Fibroblast of lung (primary cell): ENCODE results near the gene SLX4. TPM values are rescaled to one million over a fixed set of nuclear protein-coding genes. Genes with fewer than 3 reads are reported as not detected.

Source experiments
- DNase-seq, 2 donors: peaks; one replicate each; pipeline versions ENCODE4 v3.0.0 to v3.0.0-alpha.2; 2010; ENCODE audit warnings: low read depth in 2 of 2
- H2AFZ ChIP-seq: 2 replicates; pipeline ENCODE4 v1.5.1; 2012; ENCODE audit warnings: low read length, control low read depth, inconsistent platforms
- H3K27ac ChIP-seq: 2 replicates; pipeline ENCODE4 v1.5.1; 2011; ENCODE audit warnings: low read length, control low read depth; ENCODE audit not compliant: insufficient read depth
- H3K27me3 ChIP-seq: 2 replicates; pipeline ENCODE4 v1.5.1; 2011; ENCODE audit warnings: mild to moderate bottlenecking, low read length; ENCODE audit not compliant: control insufficient read depth, insufficient read depth
- H3K36me3 ChIP-seq: 2 replicates; pipeline ENCODE4 v1.5.1; 2011; ENCODE audit warnings: low read length; ENCODE audit not compliant: control insufficient read depth, insufficient read depth
- H3K4me1 ChIP-seq: 2 replicates; pipeline ENCODE4 v1.5.1; 2011; ENCODE audit warnings: low read length; ENCODE audit not compliant: control insufficient read depth, insufficient read depth; ENCODE audit errors: extremely low read depth
- H3K4me2 ChIP-seq: 2 replicates; pipeline ENCODE4 v1.5.1; 2011; ENCODE audit warnings: low read length, control low read depth; ENCODE audit not compliant: insufficient read depth; ENCODE audit errors: extremely low read depth
- H3K4me3 ChIP-seq, 4 experiments: fragments of 200-600 bp in 1 of 4; sonication (generic) in 1 of 4; replicated peaks in 1 of 4; 2 replicates each; pipeline ENCODE4 v1.5.1; 2011 to 2016; ENCODE audit warnings: low read length in 4 of 4, low read depth in 3 of 4, mild to moderate bottlenecking in 3 of 4, control low read depth in 2 of 4, inconsistent platforms in 1 of 4, mixed read lengths in 1 of 4; ENCODE audit not compliant: insufficient read depth in 1 of 4; ENCODE audit errors: control extremely low read depth in 1 of 4
- H3K79me2 ChIP-seq: 2 replicates; pipeline ENCODE4 v1.5.1; 2012; ENCODE audit warnings: mild to moderate bottlenecking, low read length, inconsistent platforms; ENCODE audit not compliant: control insufficient read depth, insufficient read depth
- H3K9ac ChIP-seq: 2 replicates; pipeline ENCODE4 v1.5.1; 2011; ENCODE audit warnings: mild to moderate bottlenecking, low read length, control low read depth; ENCODE audit not compliant: insufficient read depth
- H3K9me3 ChIP-seq: 2 replicates; pipeline ENCODE4 v1.5.1; 2012; ENCODE audit warnings: low read depth, low read length; ENCODE audit not compliant: control insufficient read depth, insufficient read depth
- H4K20me1 ChIP-seq: 2 replicates; pipeline ENCODE4 v1.5.1; 2011; ENCODE audit warnings: low read length; ENCODE audit not compliant: control insufficient read depth, insufficient read depth; ENCODE audit errors: extremely low read depth
- EZH2 ChIP-seq: IDR thresholded peaks from 2 replicates; pipeline ENCODE4 v1.5.1; 2012; ENCODE audit warnings: low read length, control low read depth, mild to moderate bottlenecking; ENCODE audit errors: missing control alignments
- polyA plus RNA-seq, 2 donors: library from polyadenylated mRNA; depleted of rRNA in 1 of 2; stranded (reverse) in 1 of 2; unstranded in 1 of 2; fragments of >200 nt; gene quantifications; 2 replicates each; pipeline ENCODE4 v1.2.1, GENCODE V29; 2011 to 2012; ENCODE audit warnings: missing spikeins in 1 of 2
- total RNA-seq: library from RNA; depleted of rRNA; stranded (reverse); fragments of >200 nt; gene quantifications from 2 replicates; pipeline ENCODE4 v1.2.1, GENCODE V29; 2014
- TF ChIP-seq, protein P1 (sequence below), 2 donors: IDR thresholded peaks in 1 of 2; conservative IDR thresholded peaks in 1 of 2; 1 replicate in 1 of 2; 2 replicates in 1 of 2; pipeline ENCODE4 v1.5.1; 2011 to 2012; ENCODE audit warnings: low read length in 2 of 2, control low read depth in 1 of 2, inconsistent platforms in 1 of 2, low read depth in 1 of 2, mild to moderate bottlenecking in 1 of 2

Gene SLX4
- total and polyA plus RNA-seq, 2 donors (not counting 1 experiment from before 2014, with no cell fraction given): 0.81 to 4.0 TPM

DNA sequence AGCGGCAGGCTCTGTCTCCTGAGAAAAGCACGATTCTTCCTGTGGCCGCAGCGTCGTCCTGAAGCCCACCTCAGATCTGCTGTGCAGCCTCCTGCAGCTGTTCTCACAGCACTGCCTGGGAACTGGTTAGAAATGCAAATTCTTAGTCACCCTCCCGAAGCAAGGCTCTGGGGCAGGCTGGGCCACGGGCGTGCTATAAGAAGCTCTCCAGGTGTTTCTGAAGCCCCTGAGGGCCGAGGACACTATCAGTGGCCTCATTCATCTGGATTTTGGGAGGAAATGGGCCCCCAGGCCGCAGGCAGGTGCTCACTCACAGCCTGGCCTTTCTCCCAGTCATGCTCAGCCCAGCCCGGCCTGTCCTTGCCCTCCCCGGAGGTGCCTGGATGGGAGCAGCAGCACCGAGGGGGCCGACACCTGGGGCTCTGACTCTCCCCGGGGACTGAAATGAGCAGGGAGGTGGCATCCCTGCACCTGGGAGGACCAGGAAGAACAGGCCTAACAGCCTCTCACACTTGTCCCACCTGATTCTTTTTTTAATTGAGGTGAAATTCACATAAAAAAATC lies 23.8 kb downstream of the SLX4 start:
- Histone ChIP-seq H3K27ac (no peak overlapping the region), H3K27me3 (no peaks in the 10 kb centered on the region)

DNA sequence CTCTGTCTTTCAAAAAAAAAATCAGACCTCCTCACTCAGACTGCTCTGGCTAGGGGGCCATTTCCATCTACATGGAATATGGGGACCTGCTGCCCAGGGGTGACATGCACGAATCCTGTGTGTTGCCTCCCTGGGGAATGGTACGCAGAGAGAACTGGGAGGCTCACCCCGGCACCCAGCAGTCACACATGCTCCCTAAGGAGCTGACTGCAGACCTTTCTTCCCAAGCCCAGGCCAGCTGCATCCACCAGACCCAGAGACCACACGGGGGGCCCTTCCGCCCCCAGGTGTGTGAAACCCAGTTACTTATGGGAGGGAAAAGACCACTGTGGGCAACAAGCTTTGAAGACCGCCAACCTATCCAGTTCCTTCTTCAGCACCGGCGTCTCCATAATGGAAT lies 27.0 kb downstream of the SLX4 start:
- Histone ChIP-seq H3K36me3 (peaks cover 2% of the 10 kb centered on the region), H3K9ac (no peak overlapping the region), H3K4me1 (no peaks in the 10 kb centered on the region), H3K4me3 (no peak overlapping the region), H3K79me2 (no peaks in the 10 kb centered on the region), H3K9me3 (no peaks in the 10 kb centered on the region), H3K27ac (no peak overlapping the region), H2AFZ (no peak overlapping the region), H4K20me1 (no peaks in the 10 kb centered on the region), H3K27me3 (no peaks in the 10 kb centered on the region), H3K4me2 (no peak overlapping the region)
- no peak for DNase-seq
- TF ChIP-seq, protein P1, sequence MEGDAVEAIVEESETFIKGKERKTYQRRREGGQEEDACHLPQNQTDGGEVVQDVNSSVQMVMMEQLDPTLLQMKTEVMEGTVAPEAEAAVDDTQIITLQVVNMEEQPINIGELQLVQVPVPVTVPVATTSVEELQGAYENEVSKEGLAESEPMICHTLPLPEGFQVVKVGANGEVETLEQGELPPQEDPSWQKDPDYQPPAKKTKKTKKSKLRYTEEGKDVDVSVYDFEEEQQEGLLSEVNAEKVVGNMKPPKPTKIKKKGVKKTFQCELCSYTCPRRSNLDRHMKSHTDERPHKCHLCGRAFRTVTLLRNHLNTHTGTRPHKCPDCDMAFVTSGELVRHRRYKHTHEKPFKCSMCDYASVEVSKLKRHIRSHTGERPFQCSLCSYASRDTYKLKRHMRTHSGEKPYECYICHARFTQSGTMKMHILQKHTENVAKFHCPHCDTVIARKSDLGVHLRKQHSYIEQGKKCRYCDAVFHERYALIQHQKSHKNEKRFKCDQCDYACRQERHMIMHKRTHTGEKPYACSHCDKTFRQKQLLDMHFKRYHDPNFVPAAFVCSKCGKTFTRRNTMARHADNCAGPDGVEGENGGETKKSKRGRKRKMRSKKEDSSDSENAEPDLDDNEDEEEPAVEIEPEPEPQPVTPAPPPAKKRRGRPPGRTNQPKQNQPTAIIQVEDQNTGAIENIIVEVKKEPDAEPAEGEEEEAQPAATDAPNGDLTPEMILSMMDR (conservative IDR thresholded peaks at IDR 0.05 in 1 of 2, IDR thresholded peaks at IDR 0.05 in 1 of 2; ENCODE audit: low read depth in 1 of 2, low read length in 2 of 2): no peak
- TF ChIP-seq EZH2: no peak

More for the DNA sequence above, 23.8 kb downstream of the SLX4 start:
- no peak overlapping the region for H2AFZ ChIP-seq
- no peak overlapping the region for H3K4me2 ChIP-seq
- H3K4me3 ChIP-seq: no peak overlapping the region
- H3K4me1 ChIP-seq: no peaks in the 10 kb centered on the region
- TF ChIP-seq, protein P1 (conservative IDR thresholded peaks at IDR 0.05 in 1 of 2, IDR thresholded peaks at IDR 0.05 in 1 of 2; ENCODE audit: low read depth in 1 of 2, low read length in 2 of 2): no peak
- no peak for TF ChIP-seq EZH2
- H3K36me3 ChIP-seq: peaks cover 4% of the 10 kb centered on the region
- no peaks in the 10 kb centered on the region for H4K20me1 ChIP-seq
- H3K79me2 ChIP-seq: no peaks in the 10 kb centered on the region
- DNase-seq: no peak
- H3K9ac ChIP-seq: no peak overlapping the region
- H3K9me3 ChIP-seq: no peaks in the 10 kb centered on the region

DNA sequence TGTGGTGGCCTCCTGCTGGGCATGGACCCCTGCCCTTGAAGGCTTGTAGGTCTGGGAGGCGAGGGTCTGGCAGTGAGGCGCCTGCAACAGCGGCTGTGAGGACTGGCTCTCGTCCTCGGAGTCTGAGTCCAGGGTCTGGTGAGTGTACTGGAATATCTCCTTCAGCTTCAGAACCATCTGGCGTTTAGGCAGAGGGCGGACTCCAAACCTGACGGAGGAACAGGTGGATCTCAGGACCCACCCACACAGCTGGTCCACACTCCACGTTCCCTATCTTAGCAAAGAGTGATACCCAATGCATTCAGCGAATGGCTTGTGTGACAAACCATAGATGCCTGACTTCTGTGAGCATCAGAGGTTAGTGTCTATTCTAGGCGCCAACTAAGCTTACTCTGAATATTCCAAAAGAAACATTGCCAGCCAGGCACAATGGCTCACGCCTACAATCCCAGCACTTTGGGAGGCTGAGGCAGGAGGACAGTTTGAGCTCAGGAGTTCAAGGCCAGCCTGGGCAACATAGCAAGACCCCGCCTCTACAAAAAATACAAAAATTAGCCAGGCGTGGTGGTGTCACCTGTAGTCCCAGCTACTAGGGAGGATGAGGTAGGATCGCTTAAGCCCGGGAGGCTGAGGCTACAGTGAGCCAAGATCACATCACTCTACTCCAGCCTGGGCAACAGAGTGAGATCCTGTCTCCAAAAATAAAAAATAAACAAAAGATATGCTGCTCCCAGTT lies 27.9 kb downstream of the SLX4 start:
- no peak overlapping the region for H3K27ac ChIP-seq
- no peaks in the 10 kb centered on the region for H4K20me1 ChIP-seq
- no peaks in the 10 kb centered on the region for H3K79me2 ChIP-seq
- no peaks in the 10 kb centered on the region for H3K9me3 ChIP-seq
- H3K4me2 ChIP-seq: no peak overlapping the region
- H3K36me3 ChIP-seq: peaks cover 2% of the 10 kb centered on the region
- no peaks in the 10 kb centered on the region for H3K4me1 ChIP-seq
- H3K9ac ChIP-seq: no peak overlapping the region
- TF ChIP-seq, protein P1 (conservative IDR thresholded peaks at IDR 0.05 in 1 of 2, IDR thresholded peaks at IDR 0.05 in 1 of 2; ENCODE audit: low read depth in 1 of 2, low read length in 2 of 2): no peak
- no peak for TF ChIP-seq EZH2
- H3K4me3 ChIP-seq: no peak overlapping the region
- no peak overlapping the region for H2AFZ ChIP-seq
- DNase-seq: no peak
- no peaks in the 10 kb centered on the region for H3K27me3 ChIP-seq
